Measurements from ENCODE around the gene IL36B.
"Not testable (repeated sequence)": the region's sequence is repeated elsewhere in the genome, so short reads cannot be mapped to it uniquely, and the experiment has no call there.

Gene IL36B

DNA sequence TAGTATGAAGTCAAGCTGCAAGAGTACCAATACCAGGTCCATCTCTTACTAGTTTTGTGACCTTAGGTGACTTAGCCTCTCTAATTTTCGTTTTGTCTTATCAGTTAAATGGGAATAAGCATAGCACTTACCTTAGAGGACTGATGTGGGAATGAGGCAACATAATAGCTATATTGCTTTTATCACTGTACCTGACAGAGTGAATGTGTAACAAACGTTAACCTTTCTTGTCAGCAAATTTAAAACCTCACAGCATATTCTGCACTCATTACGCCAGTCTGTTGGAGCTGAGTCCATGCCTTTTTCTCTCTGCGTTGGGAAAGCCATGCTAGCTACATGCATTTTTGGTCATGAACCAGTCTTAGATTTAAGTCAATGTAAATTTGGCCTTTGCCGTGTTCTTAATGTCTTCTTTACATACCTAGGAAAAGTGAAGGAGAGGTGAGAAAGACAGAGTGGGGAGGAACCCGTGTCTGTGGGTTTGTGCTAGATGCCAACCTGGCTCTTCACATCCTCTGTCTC, at the start of gene IL36B:
Gene IL36B, minus strand, starts transcription at position 472 of the 522 bp plus-strand sequence.
- no peak for DNase-seq

DNA sequence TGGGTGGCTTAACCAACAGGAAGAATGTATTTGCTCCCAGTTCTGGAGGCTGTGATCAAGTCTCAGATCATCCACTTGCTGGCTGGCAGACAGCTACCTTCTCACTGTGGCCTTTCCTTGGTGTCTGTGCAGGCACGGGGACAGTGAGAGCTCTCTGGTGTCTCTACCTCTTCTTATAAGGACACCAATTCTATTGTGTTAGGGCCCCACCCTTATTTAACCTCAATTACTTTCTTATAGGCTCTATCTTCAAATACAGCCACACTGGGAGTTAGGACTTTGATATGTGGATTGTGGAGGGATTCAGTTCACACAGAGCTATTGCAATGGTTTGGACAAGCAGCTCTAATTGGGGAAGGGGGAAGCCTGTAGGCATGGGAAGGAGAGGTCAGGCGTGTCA, 49.5 kb upstream of the IL36B start:
- DNase-seq = no peak

DNA sequence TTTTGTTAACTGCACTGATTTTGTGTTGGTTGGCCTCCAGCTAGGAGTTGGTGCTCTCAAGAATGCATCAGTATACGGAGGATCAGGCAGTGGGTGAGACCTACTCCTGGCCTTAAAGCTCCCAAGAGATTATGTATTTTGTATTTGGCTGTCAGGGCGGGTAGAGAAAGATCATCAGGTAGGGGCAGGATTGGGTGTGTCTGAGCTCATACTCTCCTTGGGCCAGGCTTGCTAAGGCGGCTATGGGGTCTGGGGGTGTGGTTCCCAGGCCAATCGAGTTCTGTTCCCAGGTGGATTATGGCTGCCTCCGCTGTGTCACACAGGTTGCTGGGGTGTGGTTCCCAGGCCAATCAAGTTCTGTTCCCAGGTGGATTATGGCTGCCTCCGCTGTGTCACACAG, 45.9 kb upstream of the IL36B start:
- DNase-seq = no peak

DNA sequence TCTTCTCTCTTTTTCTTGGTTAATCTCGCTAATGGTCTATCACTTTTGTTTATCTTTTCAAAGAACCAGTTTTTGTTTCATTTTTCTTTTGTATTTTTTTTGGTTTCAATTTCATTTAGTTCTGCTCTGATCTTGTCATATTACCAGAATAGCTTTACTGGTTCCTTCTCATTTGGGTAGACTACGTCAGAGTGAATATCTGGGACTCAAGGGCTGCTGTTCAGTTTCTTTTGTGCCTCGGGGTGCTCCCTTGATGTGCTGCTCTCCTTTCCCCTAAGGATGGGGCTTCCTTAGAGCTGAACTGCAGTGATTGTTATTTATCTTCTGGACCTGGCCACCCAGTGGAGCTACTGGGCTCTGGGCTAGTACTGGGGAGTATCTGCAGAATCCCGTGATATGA, 45.4 kb upstream of the IL36B start:
- no peak for DNase-seq

DNA sequence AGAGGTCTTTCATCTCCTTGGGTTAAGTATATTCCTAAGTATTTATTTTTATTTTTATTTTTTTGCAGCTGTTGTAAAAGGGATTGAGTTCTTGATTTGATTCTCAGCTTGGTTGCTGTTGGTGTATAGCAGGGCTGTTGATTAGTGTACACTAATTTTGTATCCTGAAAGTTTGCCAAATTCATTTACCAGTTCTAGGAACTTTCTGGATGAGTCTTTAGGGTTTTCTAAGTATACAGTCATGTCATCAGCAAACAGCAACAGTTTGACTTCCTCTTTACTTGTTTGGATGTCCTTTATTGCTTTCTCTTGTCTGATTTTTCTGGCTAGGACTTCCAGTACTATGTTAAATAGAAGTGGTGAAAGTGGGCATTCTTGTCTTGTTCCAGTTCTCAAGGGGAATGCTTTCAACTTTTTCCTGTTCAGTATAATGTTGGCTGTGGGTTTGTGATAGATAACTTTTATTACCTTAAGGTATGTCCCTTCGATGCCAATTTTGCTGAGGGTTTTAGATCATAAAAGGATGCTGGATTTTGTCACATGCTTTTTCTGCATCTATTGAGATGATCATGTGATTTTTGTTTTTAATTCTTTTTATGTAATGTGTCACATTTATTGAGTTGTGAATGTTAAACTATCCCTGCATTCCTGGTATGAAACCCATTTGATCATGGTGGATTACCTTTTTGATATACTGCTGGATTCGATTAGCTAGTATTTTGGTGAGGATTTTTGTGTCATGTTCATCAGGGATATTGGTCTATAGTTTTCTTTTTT, 44.4 kb upstream of the IL36B start:
- not testable (repeated sequence) for DNase-seq

DNA sequence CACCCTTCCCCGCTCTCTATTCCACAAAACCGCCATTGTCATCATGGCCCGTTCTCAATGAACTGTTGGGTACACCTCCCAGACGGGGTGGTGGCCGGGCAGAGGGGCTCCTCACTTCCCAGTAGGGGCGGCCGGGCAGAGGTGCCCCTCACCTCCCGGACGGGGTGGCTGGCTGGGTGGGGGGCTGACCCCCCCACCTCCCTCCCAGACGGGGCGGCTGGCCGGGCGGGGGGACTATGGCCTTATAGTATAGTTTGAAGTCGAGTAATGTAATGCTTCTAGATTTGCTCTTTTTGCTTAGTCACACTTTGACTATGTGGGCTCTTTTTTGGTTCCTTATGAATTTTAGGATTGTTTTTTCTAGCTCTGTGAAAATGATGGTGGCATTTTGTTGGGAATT, 43.6 kb upstream of the IL36B start:
- DNase-seq = not testable (repeated sequence)

DNA sequence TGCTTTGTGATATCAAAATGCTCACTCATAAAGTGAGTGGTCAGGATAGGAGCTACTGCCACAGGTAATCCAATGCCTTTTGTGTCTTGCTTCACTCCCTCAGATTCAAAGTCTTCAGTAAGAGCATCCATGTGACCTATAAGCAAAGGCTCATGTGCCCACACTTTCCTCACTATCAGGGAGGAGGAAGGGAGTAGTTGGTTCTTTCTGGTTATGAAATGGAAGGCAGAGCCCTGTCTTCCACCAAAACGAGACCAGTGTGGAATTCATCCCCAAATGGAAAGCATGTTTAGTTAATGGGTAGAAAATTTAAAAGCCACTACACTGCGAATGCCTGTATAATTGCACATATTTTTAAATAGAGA, 40.9 kb upstream of the IL36B start:
- DNase-seq = no peak

DNA sequence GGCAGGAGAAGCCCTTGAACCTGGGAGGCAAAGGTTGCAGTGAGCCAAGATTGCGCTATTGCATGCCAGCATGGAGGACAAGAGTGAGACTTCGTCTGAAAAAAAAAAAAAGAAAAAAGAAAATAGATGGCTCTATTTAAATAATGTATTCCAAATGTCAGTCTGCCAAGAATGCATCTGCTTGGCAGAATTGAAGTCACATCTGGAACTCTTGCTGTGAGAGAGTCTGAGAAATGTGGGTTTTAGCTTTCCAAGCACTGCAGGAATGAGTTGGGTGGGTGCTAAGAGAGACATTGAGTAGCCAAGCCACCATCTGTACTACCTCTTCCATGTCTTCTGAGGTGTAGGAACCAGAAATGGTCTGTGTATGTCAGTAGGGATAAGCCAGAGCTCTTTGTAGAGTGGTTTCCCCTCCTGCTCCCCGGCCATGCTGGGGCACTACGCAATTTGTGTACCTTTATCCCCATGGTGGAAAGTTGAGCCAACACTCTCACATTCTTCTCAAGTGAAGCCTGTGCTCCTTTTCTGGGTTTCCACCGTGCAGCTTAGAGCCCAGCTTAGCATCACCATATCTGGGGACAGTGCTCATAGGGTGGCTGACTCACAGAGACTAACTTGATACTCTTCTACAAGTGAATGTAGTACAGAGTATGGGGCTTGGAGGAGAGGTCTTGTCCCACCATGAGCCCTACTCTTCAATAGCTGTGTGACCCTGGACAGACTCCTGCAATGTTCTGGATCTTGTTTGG, 40.4 kb upstream of the IL36B start:
- DNase-seq = no peak

DNA sequence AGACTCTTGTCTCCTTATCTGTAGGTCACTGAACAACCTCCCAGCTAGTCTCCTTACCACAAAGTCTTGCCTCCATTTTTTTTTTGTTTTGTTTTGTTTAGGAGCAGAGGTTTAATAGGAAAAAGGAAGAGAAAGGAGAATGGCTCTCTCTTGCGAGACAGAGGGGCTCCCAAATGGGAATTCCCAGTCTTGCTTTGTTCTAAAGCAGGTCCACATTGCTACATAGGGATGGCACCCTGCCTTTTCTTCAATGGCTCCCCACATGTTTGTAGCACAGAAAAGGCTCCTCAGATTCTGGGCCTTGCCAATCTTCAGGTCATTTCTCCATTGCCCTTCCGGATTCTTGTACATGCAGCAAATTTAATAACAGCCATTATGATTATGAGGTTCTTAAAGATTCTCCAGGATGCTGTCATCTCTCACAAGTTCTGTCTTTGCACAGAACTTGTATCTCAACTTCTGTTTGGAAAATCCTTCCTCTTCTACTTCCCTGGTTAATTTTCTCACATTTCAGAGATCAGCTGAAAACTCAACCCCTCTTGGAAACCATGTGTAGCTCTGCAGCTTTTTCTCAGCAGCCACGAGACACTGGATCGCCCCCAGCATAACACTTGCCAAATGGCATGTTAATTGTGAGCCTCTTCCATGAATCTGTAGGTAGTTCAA, 38.7 kb upstream of the IL36B start:
- DNase-seq = no peak

DNA sequence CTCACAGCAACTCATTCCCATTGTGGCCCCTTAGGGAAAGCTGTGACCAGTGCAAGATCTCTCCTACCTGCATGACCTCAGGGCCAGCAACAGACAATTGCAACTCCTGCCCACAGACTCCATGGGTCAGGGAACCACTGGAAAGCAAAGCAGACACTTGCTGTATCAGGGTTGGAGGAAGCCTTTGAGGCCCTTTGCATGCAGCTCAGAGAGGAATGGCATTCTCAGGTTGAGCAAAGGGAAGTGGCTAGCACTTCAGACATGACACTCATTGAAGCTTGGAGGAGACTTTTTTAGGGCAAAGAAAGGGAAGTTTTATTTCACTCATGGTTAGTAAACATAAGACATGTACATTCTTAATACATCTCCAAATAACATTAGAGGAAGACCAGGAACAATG, 37.2 kb upstream of the IL36B start:
- no peak for DNase-seq

DNA sequence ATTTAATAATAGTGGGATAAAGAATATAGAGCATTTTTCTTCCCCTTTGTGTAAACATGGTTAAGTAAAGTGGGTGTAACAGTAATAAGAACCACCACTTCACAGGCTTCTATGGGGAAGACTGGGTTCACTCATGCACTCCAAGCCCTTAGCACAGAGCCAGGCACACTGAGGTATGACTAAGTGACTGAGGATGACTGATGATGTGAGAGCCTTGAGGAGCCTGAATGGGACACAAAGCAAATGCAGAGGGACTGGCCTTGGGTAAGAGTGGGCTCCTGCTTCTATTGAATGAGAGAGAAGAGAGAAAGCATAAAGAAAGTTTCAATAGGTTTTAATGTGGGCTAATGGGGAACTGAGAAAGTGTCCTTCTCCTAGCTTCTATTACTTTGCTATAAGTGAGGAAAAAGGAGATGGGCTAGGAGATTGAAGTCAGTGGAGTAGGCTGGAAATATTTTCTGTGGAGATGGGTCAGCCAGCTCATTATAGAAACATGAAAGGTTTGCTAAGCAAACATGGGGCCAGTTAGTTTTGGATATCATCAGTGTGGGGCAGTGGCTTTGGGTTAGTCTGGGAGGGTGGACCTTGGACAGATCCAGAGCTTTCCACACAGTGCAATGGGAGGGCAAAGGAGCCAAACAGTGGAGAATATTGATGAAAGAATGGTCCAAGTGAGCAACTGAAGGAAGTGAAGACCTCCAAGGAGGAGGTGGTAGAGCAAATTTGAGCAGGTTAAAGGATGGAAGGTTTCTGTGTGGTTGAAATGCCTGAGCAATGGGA, 35.7 kb upstream of the IL36B start:
- no peak for DNase-seq

DNA sequence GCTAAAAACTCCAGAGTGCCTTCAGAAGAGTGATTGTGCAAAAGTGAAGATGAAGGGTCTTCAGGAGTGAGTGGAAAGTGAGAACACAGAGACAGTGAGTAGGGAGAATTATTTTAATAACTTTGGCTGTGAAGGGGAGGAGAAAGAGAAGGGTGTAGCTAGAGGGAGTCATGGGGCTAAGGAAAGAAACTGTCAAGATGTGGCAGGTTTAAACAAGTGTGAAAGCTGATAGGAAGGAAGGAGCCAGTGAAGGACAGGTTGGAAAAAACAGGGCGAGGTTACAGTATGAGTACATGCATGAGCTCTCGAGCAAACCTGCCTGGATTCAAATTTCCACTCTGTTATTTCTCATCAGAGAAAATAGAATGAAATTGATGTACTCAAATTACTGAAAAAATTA, 32.9 kb upstream of the IL36B start:
- DNase-seq = no peak

DNA sequence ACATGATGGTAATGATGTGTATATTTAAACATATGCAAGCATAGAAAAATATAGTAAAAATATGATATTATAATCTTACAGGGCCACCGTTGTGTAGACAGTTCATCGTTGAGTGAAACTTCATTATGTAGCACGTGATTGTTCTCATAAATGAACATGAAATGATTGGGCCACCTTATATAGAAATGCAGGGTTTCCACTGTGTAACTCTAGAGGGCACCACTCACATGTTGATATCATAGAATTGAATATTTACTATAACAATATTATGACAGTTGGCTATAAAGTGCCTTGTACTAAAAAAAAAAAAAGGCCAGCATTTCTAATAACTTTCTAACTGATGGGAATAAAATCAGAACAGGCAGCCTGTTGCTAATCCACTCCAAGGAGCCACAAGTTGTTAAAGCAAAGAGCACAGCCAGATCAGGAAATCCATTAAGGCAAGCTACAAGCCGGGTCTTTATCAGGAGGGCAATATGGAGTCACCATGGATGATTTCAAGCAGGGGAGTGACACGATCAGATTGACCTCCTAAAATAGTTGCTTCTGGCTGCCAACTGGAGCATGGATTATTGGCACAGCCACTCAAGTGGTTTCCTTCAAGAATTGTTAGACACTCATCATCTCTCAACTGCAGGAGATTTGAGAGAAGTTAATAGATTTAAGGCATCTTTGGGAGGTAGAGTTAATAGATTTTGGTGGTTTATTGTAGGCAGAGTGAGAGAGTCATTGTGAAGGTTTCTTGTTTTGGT, 31.8 kb upstream of the IL36B start:
- DNase-seq = no peak

DNA sequence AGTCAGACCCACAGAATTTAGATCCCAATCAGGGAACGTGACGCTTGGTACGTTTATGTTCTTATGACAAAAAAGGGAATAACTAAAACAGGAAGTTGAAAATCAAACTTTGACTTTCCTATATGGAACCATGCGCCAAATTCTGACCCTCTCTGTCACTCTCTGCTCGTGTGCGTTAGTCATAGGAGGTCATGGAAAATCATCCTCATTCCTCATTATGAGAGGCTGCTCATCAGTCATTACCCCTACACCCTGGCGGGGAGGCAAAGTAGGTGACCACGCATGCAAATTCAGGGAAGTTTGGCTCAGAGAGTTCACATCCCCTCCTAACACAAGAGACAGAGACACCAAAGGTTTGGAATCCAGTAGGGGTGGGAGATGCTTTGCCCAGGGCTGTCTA, 30.6 kb upstream of the IL36B start:
- DNase-seq = no peak

DNA sequence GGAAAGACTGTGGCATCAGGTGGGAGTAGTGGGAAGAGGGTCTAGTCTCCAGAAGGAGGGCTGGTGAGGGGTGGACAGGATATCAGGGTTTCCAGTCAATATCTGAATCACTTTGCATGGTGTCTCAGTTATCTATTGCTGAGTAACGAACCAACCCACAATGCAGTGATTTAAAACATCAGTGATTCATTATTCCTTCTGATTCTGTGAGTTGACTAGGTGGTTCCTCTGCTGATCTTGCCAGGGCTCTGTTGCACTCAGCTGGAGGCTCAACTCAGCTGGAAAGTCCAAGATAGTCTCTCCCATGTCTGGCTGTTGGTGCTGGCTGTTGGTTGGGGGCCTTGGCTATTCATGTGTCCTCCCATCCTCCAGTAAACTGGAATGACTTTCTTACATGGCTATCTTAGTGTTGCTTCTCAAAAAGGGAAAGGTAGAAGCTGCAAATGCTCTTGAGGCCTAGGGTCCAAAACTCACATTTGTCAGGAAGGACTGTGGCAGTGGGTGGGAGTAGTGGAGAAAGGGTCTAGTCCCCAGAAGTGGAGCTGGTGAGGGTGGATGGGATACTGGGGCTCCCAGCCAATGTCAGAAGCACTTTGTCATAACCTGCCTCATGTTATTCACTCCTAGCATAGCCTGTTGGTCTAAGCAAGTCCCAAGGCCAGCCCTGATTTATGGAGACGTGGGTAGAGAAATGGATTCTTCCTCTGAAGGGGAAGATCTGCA, 29.0 kb upstream of the IL36B start:
- DNase-seq = no peak

DNA sequence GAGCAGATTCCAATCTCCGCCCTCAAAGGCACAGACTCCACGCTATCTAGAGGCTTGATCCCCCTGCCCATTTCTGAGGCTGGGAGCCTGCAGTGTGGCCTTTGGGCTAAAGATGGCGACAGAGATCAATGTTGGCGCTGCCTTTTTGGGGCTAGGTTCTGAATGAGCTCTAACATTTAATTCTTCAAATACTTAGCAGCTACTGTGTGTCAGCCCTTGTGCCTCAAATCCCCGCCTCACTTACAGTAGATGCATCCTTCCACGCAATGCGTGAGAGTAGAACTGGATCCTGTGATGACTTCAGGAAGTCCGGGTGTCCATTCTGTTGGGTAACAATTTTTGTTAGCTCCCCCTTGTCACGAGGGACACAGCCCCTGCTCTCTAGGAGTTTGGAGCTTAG, 27.5 kb upstream of the IL36B start:
- DNase-seq = no peak

DNA sequence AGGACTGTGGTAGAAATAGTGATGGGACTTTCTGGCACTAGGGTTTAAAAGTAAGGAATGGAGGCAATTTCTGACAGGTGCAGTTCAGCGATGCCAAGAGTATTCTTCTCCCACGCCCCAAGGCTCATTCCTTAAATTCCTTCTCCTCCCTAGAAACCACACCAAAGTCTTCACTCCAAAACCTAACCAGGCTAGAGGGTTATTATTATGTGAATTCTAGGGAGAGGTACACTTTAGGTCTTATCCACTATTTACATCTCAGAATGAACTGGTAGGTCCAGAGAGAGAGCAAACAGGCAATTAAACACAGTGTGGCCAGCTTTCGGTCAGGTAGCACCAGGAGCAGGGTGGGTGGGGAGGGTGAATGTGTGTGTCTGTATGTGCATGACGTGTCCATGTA, 26.5 kb upstream of the IL36B start:
- no peak for DNase-seq

DNA sequence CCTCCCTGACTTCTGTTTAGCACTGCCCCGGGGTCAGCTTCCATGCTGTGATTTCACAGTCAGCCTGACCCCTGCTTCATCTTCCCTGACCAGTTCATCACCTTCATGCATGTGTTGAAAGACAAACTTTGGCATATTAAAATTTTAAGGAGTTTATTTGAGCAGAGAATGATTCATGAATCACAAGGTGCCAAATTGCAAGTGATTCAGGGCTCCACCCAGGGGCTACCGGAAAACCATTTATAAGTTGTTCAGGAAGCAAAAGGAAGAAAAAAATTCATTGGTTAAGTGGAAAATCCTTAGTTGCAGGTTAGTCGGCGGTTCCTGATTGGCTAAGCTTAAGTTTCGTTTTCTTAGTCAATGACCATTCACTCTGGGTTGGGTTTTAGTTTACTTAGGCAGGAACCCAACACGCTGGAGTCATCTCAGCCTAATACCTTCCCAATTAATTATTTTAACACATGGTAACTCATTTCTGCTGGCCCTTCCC, 25.7 kb upstream of the IL36B start:
- no peak for DNase-seq

DNA sequence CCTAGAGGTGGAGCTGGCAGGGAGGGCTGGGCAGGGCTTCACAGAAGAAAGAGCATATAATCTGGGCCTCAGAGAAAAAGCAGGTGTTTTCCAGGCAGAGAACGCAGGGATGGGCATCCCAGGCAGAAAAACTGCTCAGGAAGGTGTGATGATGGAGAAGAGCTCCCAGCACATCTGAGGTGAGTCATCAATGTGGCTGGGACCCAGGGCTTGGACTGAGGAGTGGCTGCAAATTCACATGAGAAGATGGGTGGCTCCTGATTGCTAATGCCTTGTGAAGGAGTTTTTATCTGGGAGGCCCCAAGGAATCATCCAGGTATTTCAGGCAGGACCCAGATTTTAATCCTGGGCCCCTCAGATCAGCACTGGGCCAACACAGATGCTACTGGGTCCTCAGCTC, 25.3 kb upstream of the IL36B start:
- DNase-seq = no peak

DNA sequence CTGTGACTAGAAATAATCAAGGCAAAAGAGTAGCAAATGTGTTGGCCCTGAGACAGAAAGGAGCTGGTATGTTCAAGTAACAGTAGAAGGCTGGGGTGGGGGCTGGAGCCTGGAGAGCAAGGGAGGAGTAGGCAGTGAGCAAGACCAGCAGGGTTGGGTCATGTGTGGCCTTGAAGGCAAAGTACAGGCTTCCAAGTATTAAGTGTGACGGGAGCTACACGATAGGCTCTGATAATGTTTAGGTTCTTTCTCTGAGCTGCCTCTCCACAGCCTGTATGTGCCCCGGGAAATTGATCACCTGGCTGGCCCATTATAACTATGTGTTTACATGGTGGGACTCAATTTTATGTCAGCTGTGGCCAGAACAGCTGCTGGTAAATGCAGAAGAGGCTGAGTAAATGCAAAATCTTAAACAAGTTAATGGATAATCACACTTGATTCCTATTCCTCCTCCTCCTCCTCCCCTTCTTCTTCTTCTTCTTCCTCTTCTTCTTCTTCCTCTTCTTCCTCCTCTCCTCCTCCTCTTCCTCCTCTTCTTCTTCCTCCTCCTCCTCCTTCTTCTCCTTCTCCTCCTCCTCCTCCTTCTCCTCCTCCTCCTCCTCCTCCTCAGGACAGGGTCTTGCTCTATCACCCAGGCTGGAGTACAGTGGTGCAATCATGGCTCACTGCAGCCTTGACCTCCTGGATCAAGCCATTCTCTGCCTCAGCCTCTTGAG, 24.4 kb upstream of the IL36B start:
- no peak for DNase-seq

DNA sequence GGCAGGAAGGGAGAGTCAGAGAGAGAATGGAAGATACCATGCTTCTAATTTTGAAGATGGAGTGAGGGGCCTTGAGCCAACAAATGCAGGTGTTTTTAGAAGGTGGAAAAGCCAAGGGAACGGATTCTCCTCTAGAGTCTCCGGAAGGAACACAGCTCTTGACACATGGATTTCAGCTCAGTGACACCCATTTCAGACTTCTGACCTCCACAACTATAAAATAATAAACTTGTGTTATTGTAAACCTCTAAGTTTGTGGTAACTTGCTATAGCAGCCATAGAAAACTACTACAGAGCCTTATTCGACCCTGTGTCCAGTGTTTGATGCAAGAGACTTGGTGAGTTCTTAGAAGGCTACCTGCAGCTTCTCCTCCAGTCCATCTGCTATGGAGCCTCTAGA, 22.9 kb upstream of the IL36B start:
- DNase-seq = no peak
